ENCODE results near the gene GRAMD2B.

The GRAMD2B gene

GRCh38 chr5:126542441-126542840 is 119.2 kb downstream of the GRAMD2B start:
- no peak overlapping the region for H3K27ac ChIP-seq
- no peak for TF ChIP-seq CTCF (conservative IDR thresholded peaks at IDR 0.05)

GRCh38 chr5:126543009-126543408 is 119.8 kb downstream of the GRAMD2B start:
- no peak for TF ChIP-seq CTCF (conservative IDR thresholded peaks at IDR 0.05)
- H3K27ac ChIP-seq, result no peak overlapping the region

- TF ChIP-seq CTCF (conservative IDR thresholded peaks at IDR 0.05), result no peak
- no peak overlapping the region for H3K27ac ChIP-seq
Observed at GRCh38 chr5:126543660-126544059, 120.5 kb downstream of the GRAMD2B start.

All from VCaP (cell line).